GM12878 (cell line): ENCODE measurements around the gene EFHD2. TPM values are rescaled to one million over a fixed set of nuclear protein-coding genes. Genes with fewer than 3 reads are reported as not detected.

Experiments used
- CBX5 ChIP-seq: sonication (generic); IDR thresholded peaks from 2 replicates; pipeline ENCODE4 v1.6.1; 2016; ENCODE audit warnings: low read depth, moderate library complexity, mild to moderate bottlenecking, inconsistent platforms
- CHD2 ChIP-seq: IDR thresholded peaks from 2 replicates; pipeline ENCODE4 v1.6.1; 2011; ENCODE audit warnings: low read depth, low read length, improper control_type of control experiment, borderline replicate concordance
- ELK1 ChIP-seq: IDR thresholded peaks from 2 replicates; pipeline ENCODE4 v1.6.1; 2012; ENCODE audit warnings: low read depth, low read length, improper control_type of control experiment
- EP300 ChIP-seq, 2 experiments: fragments of 150-350 bp in 1 of 2; IDR thresholded peaks; 2 replicates each; pipeline ENCODE4 v1.6.1; 2011 to 2012; ENCODE audit warnings: low read depth in 2 of 2, low read length in 2 of 2, borderline replicate concordance in 1 of 2, improper control_type of control experiment in 1 of 2, inconsistent platforms in 1 of 2; ENCODE audit not compliant: control insufficient read depth in 1 of 2
- IRF4 ChIP-seq: IDR thresholded peaks from 2 replicates; pipeline ENCODE4 v1.6.1; 2011; ENCODE audit warnings: low read depth, low read length
- KDM1A ChIP-seq: fragments of 200-600 bp; sonication (generic); IDR thresholded peaks from 2 replicates; pipeline ENCODE4 v1.6.1; 2016; ENCODE audit warnings: borderline replicate concordance
- PAX5 ChIP-seq: IDR thresholded peaks from 2 replicates; pipeline ENCODE4 v1.6.1; 2011; ENCODE audit warnings: low read depth, low read length, borderline replicate concordance
- RFX5 ChIP-seq: IDR thresholded peaks from 2 replicates; pipeline ENCODE4 v1.6.1; 2011; ENCODE audit warnings: low read depth, low read length, improper control_type of control experiment
- TCF12 ChIP-seq: IDR thresholded peaks from 2 replicates; pipeline ENCODE4 v1.6.1; 2011; ENCODE audit warnings: low read depth, mild to moderate bottlenecking, low read length
- ZBTB4 ChIP-seq: fragments of 450-650 bp; formaldehyde crosslinking; IDR thresholded peaks from 2 replicates; pipeline ENCODE4 v1.4.0; 2022; ENCODE audit warnings: mild to moderate bottlenecking, moderate library complexity
- ZNF592 ChIP-seq: fragments of 450-650 bp; IDR thresholded peaks from 2 replicates; pipeline ENCODE4 v1.6.1; 2017; ENCODE audit warnings: mild to moderate bottlenecking, moderate library complexity
- ZNF622 ChIP-seq: fragments of 450-650 bp; IDR thresholded peaks from 2 replicates; pipeline ENCODE4 v1.6.1; 2017; ENCODE audit warnings: mild to moderate bottlenecking, inconsistent platforms
- polyA plus RNA-seq, 11 experiments: library from polyadenylated mRNA; depleted of rRNA in 4 of 11; unstranded in 6 of 11; stranded (reverse) in 5 of 11; fragments of >200 nt; fragmentation: Nextera tagmentation in 4 of 11; fragmentation: Illumina TruSeq in 1 of 11; extraction: Ambion mirVana in 4 of 11; extraction: Trizol in 1 of 11; gene quantifications; 1 replicate in 1 of 11; 2 replicates in 10 of 11; pipeline versions ENCODE4 v1.2.1 to v1.2.3, GENCODE V29; 2011 to 2016; ENCODE audit warnings: inconsistent platforms in 2 of 11, missing spikeins in 2 of 11, low read depth in 1 of 11
- total RNA-seq, 4 experiments: library from RNA; depleted of rRNA in 3 of 4; stranded (reverse); fragments of >200 nt in 3 of 4; fragmentation: Illumina TruSeq in 1 of 4; extraction: Trizol in 1 of 4; gene quantifications; 2 replicates each; pipeline versions ENCODE4 v1.2.1 to v1.2.3, GENCODE V29; 2013 to 2021
- TF ChIP-seq, protein P1 (sequence below): fragments of 450-650 bp; IDR thresholded peaks from 2 replicates; pipeline ENCODE4 v1.6.1; 2017; ENCODE audit warnings: mild to moderate bottlenecking
- TF ChIP-seq, protein P2 (sequence below): IDR thresholded peaks from 2 replicates; pipeline ENCODE4 v1.6.1; 2011; ENCODE audit warnings: low read depth, low read length, improper control_type of control experiment, borderline replicate concordance

The EFHD2 gene
- total and polyA plus RNA-seq, 10 of the 15 experiments (the other 5 are each of a cell fraction or from before 2014, with no cell fraction given), result 4.0 to 114 (median 66.1) TPM

DNA sequence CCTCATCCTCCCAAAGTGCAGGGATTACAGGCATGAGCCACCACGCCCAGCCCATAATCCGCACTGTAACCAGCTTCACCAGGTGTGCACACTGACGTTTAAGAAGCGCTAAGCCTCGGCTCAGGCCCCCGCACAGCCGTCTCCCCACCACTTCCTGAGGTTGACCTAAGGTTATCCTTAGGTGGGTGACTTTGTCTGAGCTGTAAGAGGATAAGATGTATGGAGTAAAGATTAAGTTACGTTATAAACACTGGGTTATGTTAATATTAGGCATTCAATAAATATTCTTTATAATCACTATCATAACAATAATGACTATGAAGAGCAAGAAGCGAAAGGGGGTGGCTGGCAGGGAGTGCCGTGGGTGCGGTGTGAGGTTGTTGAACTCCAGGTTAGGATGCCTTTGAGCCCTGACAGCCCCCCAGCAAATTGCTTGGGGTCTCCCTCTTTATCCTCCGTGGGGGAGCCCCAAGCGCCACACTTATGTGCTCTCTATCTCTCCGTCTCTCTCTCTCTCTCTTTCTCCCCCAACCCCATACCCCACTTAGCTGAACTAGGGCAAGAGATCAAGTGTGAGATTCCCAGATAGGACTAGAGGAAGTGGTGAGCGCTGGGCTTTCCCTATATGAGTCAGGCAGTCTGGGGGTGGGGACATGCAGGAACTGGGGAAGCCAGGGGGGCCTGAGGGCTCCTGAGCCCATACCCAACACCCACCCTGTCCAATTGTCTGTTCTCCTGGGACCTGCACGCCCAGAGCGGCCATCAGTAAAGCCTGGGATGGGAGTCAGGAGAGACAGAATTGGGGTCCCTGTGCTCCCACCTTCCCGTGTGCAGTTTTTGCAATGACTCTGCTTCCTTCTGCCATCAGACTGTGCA is 7.6 kb downstream of the EFHD2 start (continued):
- TF ChIP-seq ZBTB4 (no peak), IRF4 (peak; percentile 91), CBX5 (no peak), RFX5 (no peak), EP300 (IDR thresholded peaks at IDR 0.05; ENCODE audit: borderline replicate concordance in 1 of 2, control insufficient read depth in 1 of 2, low read depth in 2 of 2, low read length in 2 of 2) (peak in 1 of 2 experiments; percentile 82; a peak in 2 of 4 replicates), KDM1A (no peak), PAX5 (no peak), CHD2 (peak; percentile 71), ELK1 (no peak), ZNF622 (no peak), ZNF592 (no peak), TCF12 (peak; percentile 70; the same call in 1 of the 2 replicates)
- TF ChIP-seq, protein P1, sequence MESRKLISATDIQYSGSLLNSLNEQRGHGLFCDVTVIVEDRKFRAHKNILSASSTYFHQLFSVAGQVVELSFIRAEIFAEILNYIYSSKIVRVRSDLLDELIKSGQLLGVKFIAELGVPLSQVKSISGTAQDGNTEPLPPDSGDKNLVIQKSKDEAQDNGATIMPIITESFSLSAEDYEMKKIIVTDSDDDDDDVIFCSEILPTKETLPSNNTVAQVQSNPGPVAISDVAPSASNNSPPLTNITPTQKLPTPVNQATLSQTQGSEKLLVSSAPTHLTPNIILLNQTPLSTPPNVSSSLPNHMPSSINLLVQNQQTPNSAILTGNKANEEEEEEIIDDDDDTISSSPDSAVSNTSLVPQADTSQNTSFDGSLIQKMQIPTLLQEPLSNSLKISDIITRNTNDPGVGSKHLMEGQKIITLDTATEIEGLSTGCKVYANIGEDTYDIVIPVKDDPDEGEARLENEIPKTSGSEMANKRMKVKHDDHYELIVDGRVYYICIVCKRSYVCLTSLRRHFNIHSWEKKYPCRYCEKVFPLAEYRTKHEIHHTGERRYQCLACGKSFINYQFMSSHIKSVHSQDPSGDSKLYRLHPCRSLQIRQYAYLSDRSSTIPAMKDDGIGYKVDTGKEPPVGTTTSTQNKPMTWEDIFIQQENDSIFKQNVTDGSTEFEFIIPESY, result no peak
- TF ChIP-seq, protein P2, sequence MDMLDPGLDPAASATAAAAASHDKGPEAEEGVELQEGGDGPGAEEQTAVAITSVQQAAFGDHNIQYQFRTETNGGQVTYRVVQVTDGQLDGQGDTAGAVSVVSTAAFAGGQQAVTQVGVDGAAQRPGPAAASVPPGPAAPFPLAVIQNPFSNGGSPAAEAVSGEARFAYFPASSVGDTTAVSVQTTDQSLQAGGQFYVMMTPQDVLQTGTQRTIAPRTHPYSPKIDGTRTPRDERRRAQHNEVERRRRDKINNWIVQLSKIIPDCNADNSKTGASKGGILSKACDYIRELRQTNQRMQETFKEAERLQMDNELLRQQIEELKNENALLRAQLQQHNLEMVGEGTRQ, result no peak
